ENCODE results near the gene IGF2. TPM values are rescaled to one million over a fixed set of nuclear protein-coding genes. Genes with fewer than 3 reads are reported as not detected.

The IGF2 gene
- total and polyA plus RNA-seq, 2 donors from 2014 or later, result 10.2 to 30.5 TPM

GRCh38 chr11:2154889-2155288, 15.7 kb upstream of the IGF2 start:
- intact Hi-C loops (cut with DNase I), result loop anchor here (5.0 to 10.0 kb wide), 3 partner anchors 320 to 500 kb away; partner anchors contain the start of genes KRTAP5-6, SYT8 and TNNI2
- H3K4me1 ChIP-seq (ENCODE audit: control insufficient read depth in 2 of 3, insufficient read depth in 2 of 3, low read depth in 1 of 3, low read length in 3 of 3), result peaks cover 0 to 2% (median 0%) of the 10 kb centered on the region in 3 donors
- no peak overlapping the region for H3K27ac ChIP-seq (ENCODE audit: low read depth in 2 of 2, low read length in 2 of 2)
- no peak for FAIRE-seq
- H3K9ac ChIP-seq (ENCODE audit: low read length in 3 of 3), result no peak overlapping the region
- no peak for TF ChIP-seq CTCF (IDR thresholded peaks at IDR 0.05; ENCODE audit: borderline replicate concordance, extremely low read depth, insufficient read depth)
- DNase-seq, result no peak
- H3K27me3 ChIP-seq (ENCODE audit: control insufficient read depth, insufficient read depth, low read length), result no peaks in the 10 kb centered on the region
- H3K4me3 ChIP-seq (ENCODE audit: low read length in 3 of 3), result no peak overlapping the region
- no peaks in the 10 kb centered on the region for H3K36me3 ChIP-seq (ENCODE audit: control insufficient read depth in 2 of 3, insufficient read depth in 3 of 3, low read length in 3 of 3)
- no peaks in the 10 kb centered on the region for H3K9me3 ChIP-seq (ENCODE audit: control insufficient read depth in 2 of 3, insufficient read depth in 1 of 3, low read length in 3 of 3)

- peaks cover 0 to 2% (median 0%) of the 10 kb centered on the region in 3 donors for H3K4me1 ChIP-seq (ENCODE audit: control insufficient read depth in 2 of 3, insufficient read depth in 2 of 3, low read depth in 1 of 3, low read length in 3 of 3)
- no peak for TF ChIP-seq CTCF (IDR thresholded peaks at IDR 0.05; ENCODE audit: borderline replicate concordance, extremely low read depth, insufficient read depth)
- H3K9ac ChIP-seq (ENCODE audit: low read length in 3 of 3), result no peak overlapping the region
- H3K36me3 ChIP-seq (ENCODE audit: control insufficient read depth in 2 of 3, insufficient read depth in 3 of 3, low read length in 3 of 3), result no peaks in the 10 kb centered on the region
- H3K27ac ChIP-seq (ENCODE audit: low read depth in 2 of 2, low read length in 2 of 2), result no peak overlapping the region
- H3K9me3 ChIP-seq (ENCODE audit: control insufficient read depth in 2 of 3, insufficient read depth in 1 of 3, low read length in 3 of 3), result no peaks in the 10 kb centered on the region
- no peaks in the 10 kb centered on the region for H3K27me3 ChIP-seq (ENCODE audit: control insufficient read depth, insufficient read depth, low read length)
- intact Hi-C loops (cut with DNase I), result loop anchor here (5.0 to 10.0 kb wide), 3 partner anchors 319 to 499 kb away; partner anchors contain the start of genes KRTAP5-6, SYT8 and TNNI2
- no peak for DNase-seq
- no peak for FAIRE-seq
- no peak overlapping the region for H3K4me3 ChIP-seq (ENCODE audit: low read length in 3 of 3)
These were observed 15.0 kb upstream of the IGF2 start for GRCh38 chr11:2154195-2154585.

- FAIRE-seq (no peak), DNase-seq (no peak)
- H3K9me3 ChIP-seq (ENCODE audit: control insufficient read depth in 2 of 3, insufficient read depth in 1 of 3, low read length in 3 of 3), result no peaks in the 10 kb centered on the region
- no peak overlapping the region for H3K9ac ChIP-seq (ENCODE audit: low read length in 3 of 3)
- peaks cover 0 to 2% (median 0%) of the 10 kb centered on the region in 3 donors for H3K4me1 ChIP-seq (ENCODE audit: control insufficient read depth in 2 of 3, insufficient read depth in 2 of 3, low read depth in 1 of 3, low read length in 3 of 3)
- intact Hi-C loops (cut with DNase I), result loop anchor here (5.0 to 10.0 kb wide), 3 partner anchors 319 to 499 kb away; partner anchors contain the start of genes KRTAP5-6, SYT8 and TNNI2
- no peak for TF ChIP-seq CTCF (IDR thresholded peaks at IDR 0.05; ENCODE audit: borderline replicate concordance, extremely low read depth, insufficient read depth)
- no peak overlapping the region for H3K27ac ChIP-seq (ENCODE audit: low read depth in 2 of 2, low read length in 2 of 2)
- H3K4me3 ChIP-seq (ENCODE audit: low read length in 3 of 3), result no peak overlapping the region
- H3K36me3 ChIP-seq (ENCODE audit: control insufficient read depth in 2 of 3, insufficient read depth in 3 of 3, low read length in 3 of 3), result no peaks in the 10 kb centered on the region
- no peaks in the 10 kb centered on the region for H3K27me3 ChIP-seq (ENCODE audit: control insufficient read depth, insufficient read depth, low read length)
These were observed 14.5 kb upstream of the IGF2 start for GRCh38 chr11:2153581-2154194.
